ENCODE data around the gene NLRC3. TPM values are rescaled to one million over a fixed set of nuclear protein-coding genes. Genes with fewer than 3 reads are reported as not detected.
A peak's percentile ranks its signal among the peaks of the same experiment; 100 is the strongest.

NLRC3 gene
- total RNA-seq, 3 donors from 2014 or later (not counting 1 experiment from before 2014, with no cell fraction given), result 98.8 to 145 (median 133) TPM

DNA sequence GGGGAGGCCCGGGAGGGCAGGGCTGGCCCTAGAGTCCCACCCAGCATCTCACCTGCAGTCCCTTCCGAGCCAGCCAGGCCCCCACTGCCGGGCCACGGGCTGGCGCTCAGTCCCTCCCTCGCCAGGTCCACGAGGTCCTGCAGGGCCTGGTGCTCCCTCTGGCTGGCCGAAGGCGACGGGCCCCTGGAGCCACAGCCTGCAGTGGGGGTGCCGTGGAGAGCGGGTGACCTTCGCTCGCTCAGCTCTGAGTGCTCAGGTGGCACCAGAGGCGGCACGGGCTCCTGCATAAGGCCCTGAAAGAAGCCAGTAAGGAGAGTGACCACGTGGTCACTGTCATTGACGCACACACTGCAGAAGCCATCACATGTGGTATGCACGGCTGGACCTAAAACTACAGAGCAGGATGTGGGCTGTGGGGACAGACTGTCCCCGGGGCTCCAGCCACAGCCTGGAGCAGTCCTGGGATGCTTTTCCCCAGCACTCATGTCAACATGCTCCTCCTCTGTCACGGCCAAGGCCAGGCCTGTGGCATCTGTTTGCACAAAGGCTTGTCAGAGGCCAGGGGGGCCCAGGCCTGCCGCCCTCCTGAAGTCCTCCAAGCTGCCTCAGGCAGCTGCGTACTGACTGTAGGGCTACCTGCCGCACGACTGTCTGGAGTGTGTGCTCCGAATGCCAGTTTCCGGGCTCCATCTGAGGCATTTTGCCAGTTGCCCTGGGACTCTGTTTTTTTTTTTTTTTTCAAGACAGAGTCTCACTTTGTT, 19.1 kb upstream of the NLRC3 start:
- H3K9me3 Mint-ChIP-seq, result no peaks in the 10 kb centered on the region
- Histone ChIP-seq H3K36me3 (ENCODE audit: control insufficient read depth, insufficient read depth, low read length) (peaks cover 7% of the 10 kb centered on the region), H3K27me3 (ENCODE audit: control insufficient read depth, insufficient read depth, low read length) (no peaks in the 10 kb centered on the region), H3K4me1 (ENCODE audit: control insufficient read depth, insufficient read depth, low read length) (peaks cover 36% of the 10 kb centered on the region), H3K9me3 (ENCODE audit: control insufficient read depth, insufficient read depth, low read length) (no peaks in the 10 kb centered on the region), H3K4me3 (ENCODE audit: low read length) (no peak overlapping the region), H3K27ac (ENCODE audit: low read length) (no peak overlapping the region)
- TF ChIP-seq CTCF (IDR thresholded peaks at IDR 0.05), result no peak
- DNase-seq (no peak), ATAC-seq (peak in 2 of 3 donors; percentile 14 to 25)
- intact Hi-C loops (cut with micrococcal nuclease), result no loop called here
- peaks cover 16 to 20% of the 10 kb centered on the region in 2 donors for H3K4me1 Mint-ChIP-seq
- no peak overlapping the region for H3K4me3 Mint-ChIP-seq
- 90% methylated on average over 27 of the region's 27 CpGs for WGBS (ENCODE audit: insufficient coverage)
- peak overlapping the region in 1 of 2 donors; percentile 70 for H3K27ac Mint-ChIP-seq
- H3K36me3 Mint-ChIP-seq, result peaks cover 3% of the 10 kb centered on the region
- peaks cover 0 to under 1% of the 10 kb centered on the region in 2 donors for H3K27me3 Mint-ChIP-seq (ENCODE audit: low read depth in 2 of 2)

DNA sequence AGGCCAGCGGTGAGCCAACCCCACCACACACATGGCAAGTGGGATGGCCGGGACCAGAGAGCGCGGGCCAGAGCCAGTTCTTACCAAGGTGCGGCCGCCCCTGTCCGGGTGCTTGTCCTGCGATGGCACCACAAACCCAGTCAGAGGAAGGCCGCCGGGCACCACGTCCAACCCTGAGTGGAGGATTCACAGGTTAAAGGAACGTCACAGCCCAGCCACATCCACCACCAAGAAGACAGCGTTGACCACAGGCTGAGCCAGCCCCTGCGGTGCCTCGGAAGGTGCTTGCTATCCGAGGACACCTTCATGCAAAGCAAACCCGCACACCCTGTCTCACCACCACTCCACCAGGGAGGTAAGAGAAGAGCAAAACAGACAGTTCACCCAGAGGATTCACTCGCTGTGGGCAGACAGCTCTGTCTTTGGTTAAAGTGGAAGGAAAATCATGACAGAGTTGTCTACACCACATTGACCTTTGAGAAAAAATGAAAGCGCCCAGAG, 18.4 kb upstream of the NLRC3 start:
- Histone ChIP-seq H3K9me3 (ENCODE audit: control insufficient read depth, insufficient read depth, low read length) (no peaks in the 10 kb centered on the region), H3K4me3 (ENCODE audit: low read length) (no peak overlapping the region), H3K27me3 (ENCODE audit: control insufficient read depth, insufficient read depth, low read length) (no peaks in the 10 kb centered on the region), H3K27ac (ENCODE audit: low read length) (no peak overlapping the region), H3K36me3 (ENCODE audit: control insufficient read depth, insufficient read depth, low read length) (peaks cover 6% of the 10 kb centered on the region), H3K4me1 (ENCODE audit: control insufficient read depth, insufficient read depth, low read length) (peaks cover 36% of the 10 kb centered on the region)
- H3K36me3 Mint-ChIP-seq, result peaks cover 8% of the 10 kb centered on the region
- peaks cover 3 to 5% of the 10 kb centered on the region in 2 donors for H3K27me3 Mint-ChIP-seq (ENCODE audit: low read depth in 2 of 2)
- TF ChIP-seq CTCF (IDR thresholded peaks at IDR 0.05), result no peak
- WGBS (ENCODE audit: insufficient coverage), result 73% methylated on average over 19 of the region's 19 CpGs
- ATAC-seq (peak; percentile 48 to 83 (median 72)), DNase-seq (no peak)
- H3K9me3 Mint-ChIP-seq, result no peaks in the 10 kb centered on the region
- peak overlapping the region; percentile 57 for H3K4me3 Mint-ChIP-seq
- H3K4me1 Mint-ChIP-seq, result peaks cover 16 to 23% of the 10 kb centered on the region in 2 donors
- H3K27ac Mint-ChIP-seq, result peak overlapping the region; percentile 45 to 70
- intact Hi-C loops (cut with micrococcal nuclease), result no loop called here

DNA sequence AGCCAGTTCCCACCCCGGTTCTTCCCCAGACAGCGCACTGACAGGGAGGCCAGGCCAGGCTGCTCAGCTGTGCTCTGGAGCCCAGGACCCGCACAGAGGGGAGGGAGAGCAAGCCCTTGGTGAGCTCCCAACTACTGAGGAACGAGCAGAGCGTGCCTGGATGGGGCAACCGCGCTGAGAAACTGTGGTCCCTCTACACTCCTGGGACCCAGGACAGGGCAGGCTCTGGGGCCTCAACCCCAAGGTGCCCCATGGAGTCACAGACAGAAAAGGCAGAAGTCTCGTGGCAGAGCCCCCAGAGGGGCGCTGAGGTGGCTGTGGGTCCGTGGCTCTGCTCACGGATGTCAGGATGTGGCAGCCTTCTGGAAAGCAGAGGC, 17.9 kb upstream of the NLRC3 start:
- 95% methylated on average over 11 of the region's 11 CpGs for WGBS (ENCODE audit: insufficient coverage)
- ATAC-seq (peak in 1 of 3 donors; percentile 12), DNase-seq (no peak)
- Histone ChIP-seq H3K27me3 (ENCODE audit: control insufficient read depth, insufficient read depth, low read length) (no peaks in the 10 kb centered on the region), H3K36me3 (ENCODE audit: control insufficient read depth, insufficient read depth, low read length) (peaks cover 9% of the 10 kb centered on the region), H3K4me1 (ENCODE audit: control insufficient read depth, insufficient read depth, low read length) (peaks cover 36% of the 10 kb centered on the region), H3K4me3 (ENCODE audit: low read length) (no peak overlapping the region), H3K9me3 (ENCODE audit: control insufficient read depth, insufficient read depth, low read length) (no peaks in the 10 kb centered on the region), H3K27ac (ENCODE audit: low read length) (no peak overlapping the region)
- Mint-ChIP-seq H3K4me3 (peak overlapping the region; percentile 57), H3K27me3 (ENCODE audit: low read depth in 2 of 2) (peaks cover 3 to 5% of the 10 kb centered on the region in 2 donors), H3K27ac (peak overlapping the region; percentile 45 to 70), H3K36me3 (peaks cover 8% of the 10 kb centered on the region), H3K9me3 (no peaks in the 10 kb centered on the region), H3K4me1 (peaks cover 16 to 23% of the 10 kb centered on the region in 2 donors)
- intact Hi-C loops (cut with micrococcal nuclease), result no loop called here
- no peak for TF ChIP-seq CTCF (IDR thresholded peaks at IDR 0.05)

Data from natural killer cell (primary cell).